PC-3 (cell line): ENCODE data around the gene PSMD5.

Experiments used
- EZH2 ChIP-seq: fragments of 300-600 bp; sonication (generic); IDR thresholded peaks from one replicate; pipeline ENCODE4 v1.6.1; 2017; ENCODE audit warnings: antibody characterized with exemption, mild to moderate bottlenecking, low read length; ENCODE audit not compliant: unreplicated experiment
- TF ChIP-seq, protein P1 (sequence below): fragments of 300-600 bp; sonication (generic); conservative IDR thresholded peaks from 2 replicates; pipeline ENCODE4 v1.5.1; 2017; ENCODE audit warnings: antibody characterized with exemption, low read depth, mild to moderate bottlenecking, low read length

DNA sequence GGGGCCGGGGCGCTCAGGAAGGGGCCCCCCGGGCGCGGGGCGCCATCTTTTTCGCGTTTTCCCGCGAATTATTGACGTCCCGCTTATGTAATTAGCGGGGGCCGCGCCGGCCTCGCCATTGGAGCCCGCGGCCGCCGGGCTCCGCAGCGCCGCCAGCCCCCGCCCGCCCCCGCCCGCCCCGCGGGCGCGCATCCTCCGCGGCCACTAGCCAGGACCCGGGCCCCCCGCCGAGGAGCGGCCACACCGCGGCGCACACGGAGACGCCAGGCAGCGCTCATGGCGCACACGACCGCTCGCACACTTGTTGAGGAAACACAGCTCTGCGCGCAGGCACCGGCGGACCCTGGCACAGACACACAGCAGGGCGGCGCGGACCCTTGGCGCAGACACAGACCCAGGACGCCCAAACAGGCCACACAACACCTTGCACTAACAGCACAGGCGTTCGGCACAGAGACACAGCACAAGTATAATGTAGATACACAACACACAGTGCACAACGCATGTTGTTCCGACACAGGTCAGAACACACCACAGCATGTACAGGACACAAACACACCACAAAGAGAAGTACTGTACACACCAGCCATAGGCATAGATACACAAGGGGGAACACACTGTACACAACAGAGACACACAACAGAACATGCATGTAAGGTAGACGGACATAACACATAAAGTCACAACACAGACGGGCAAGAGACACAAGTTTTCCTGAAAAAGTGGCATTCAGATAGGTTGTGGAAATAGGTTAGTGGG lies 34.7 kb upstream of the PSMD5 start:
- TF ChIP-seq EZH2 = no peak
- TF ChIP-seq, protein P1, sequence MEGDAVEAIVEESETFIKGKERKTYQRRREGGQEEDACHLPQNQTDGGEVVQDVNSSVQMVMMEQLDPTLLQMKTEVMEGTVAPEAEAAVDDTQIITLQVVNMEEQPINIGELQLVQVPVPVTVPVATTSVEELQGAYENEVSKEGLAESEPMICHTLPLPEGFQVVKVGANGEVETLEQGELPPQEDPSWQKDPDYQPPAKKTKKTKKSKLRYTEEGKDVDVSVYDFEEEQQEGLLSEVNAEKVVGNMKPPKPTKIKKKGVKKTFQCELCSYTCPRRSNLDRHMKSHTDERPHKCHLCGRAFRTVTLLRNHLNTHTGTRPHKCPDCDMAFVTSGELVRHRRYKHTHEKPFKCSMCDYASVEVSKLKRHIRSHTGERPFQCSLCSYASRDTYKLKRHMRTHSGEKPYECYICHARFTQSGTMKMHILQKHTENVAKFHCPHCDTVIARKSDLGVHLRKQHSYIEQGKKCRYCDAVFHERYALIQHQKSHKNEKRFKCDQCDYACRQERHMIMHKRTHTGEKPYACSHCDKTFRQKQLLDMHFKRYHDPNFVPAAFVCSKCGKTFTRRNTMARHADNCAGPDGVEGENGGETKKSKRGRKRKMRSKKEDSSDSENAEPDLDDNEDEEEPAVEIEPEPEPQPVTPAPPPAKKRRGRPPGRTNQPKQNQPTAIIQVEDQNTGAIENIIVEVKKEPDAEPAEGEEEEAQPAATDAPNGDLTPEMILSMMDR = no peak
